ENCODE measurements around the gene TMEM183A.

Gene TMEM183A

DNA sequence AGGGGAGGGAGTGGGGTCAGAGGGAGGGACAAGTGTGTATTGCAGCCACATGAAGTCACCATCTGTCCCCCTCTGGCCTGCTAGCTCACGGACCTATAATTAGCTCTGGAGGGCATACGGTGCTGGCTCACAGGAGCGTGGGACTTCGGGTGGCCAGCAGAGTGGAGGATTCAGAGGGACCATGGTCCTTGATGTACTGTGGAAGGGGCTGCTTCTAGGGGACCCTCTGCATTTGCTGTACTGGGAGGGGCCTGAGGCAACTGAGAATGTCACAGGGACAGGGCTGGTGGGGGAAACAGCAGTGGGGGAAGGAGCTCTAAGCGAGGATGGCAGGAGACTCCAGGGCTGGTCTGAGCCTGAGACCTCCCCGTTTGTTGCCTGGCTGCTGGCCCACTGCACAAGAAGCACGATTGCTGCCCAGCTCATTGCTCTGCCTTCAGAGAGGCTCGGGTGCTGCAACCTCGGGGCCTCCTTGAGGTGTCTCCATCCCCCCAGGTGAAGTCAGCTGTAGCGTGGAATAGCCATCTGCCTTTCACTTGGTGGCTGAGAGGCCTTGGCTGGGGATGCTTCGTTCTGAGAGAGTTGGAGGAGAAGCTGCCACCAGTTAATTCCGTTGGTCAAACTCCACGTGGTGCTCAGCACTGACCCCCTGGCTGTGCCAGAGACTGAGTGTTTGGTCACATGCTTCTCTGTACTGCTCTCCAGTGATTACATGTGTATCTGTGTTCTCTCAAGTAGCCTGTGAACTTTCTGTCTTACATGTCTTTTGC is 21.8 kb downstream of the TMEM183A start:
- in situ Hi-C loops (cut with MboI; ENCODE audit: low sequenced_read_pairs, unreplicated experiment): no loop called here
- TF ChIP-seq, protein P1, sequence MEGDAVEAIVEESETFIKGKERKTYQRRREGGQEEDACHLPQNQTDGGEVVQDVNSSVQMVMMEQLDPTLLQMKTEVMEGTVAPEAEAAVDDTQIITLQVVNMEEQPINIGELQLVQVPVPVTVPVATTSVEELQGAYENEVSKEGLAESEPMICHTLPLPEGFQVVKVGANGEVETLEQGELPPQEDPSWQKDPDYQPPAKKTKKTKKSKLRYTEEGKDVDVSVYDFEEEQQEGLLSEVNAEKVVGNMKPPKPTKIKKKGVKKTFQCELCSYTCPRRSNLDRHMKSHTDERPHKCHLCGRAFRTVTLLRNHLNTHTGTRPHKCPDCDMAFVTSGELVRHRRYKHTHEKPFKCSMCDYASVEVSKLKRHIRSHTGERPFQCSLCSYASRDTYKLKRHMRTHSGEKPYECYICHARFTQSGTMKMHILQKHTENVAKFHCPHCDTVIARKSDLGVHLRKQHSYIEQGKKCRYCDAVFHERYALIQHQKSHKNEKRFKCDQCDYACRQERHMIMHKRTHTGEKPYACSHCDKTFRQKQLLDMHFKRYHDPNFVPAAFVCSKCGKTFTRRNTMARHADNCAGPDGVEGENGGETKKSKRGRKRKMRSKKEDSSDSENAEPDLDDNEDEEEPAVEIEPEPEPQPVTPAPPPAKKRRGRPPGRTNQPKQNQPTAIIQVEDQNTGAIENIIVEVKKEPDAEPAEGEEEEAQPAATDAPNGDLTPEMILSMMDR (IDR thresholded peaks at IDR 0.05; ENCODE audit: borderline replicate concordance, control extremely low read depth, extremely low read depth, insufficient read depth, missing control alignments): no peak
- DNase-seq (ENCODE audit: low spot score): no peak

DNA sequence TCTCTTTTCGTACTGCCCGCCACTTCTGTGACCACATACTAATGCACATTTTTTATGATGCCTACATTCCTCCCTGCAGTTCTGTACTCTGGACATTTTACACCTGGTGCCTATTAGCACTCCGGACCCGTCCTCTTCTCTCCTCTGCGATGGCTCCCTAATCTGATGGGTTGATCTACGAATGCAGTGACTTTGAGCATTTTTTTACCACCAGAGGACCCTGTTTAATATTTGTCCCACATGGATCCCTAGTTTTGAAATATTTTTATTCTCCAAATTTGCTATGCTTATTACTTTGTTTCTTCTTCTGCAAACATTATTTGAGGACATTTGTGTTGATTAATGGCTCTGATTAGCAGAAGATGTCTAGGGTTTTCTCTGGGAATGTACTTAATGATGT is 24.3 kb downstream of the TMEM183A start:
- TF ChIP-seq, protein P1 (IDR thresholded peaks at IDR 0.05; ENCODE audit: borderline replicate concordance, control extremely low read depth, extremely low read depth, insufficient read depth, missing control alignments): no peak
- in situ Hi-C loops (cut with MboI; ENCODE audit: low sequenced_read_pairs, unreplicated experiment): no loop called here
- DNase-seq (ENCODE audit: low spot score): no peak

DNA sequence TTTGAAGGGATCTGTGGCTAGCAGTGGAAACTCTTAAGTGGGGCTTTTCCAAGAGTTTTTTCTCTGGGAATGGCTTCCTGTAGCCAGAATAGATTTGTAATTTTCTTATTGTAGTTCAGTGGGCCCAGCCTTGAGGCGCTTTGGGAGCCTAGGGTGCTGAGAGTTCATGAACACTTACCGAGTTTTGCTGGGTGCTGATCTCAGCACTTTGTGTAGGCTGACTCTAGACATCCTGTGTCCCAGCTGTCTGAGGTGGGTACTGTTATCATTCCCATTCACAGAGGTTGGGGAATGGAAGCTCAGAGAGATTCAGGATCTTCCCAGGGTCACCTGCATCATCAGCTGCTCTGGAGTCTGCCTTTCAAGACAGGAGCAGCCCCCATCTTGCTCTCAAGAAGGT is 26.1 kb downstream of the TMEM183A start:
- no peak for DNase-seq (ENCODE audit: low spot score)
- in situ Hi-C loops (cut with MboI; ENCODE audit: low sequenced_read_pairs, unreplicated experiment): no loop called here
- TF ChIP-seq, protein P1 (IDR thresholded peaks at IDR 0.05; ENCODE audit: borderline replicate concordance, control extremely low read depth, extremely low read depth, insufficient read depth, missing control alignments): no peak

DNA sequence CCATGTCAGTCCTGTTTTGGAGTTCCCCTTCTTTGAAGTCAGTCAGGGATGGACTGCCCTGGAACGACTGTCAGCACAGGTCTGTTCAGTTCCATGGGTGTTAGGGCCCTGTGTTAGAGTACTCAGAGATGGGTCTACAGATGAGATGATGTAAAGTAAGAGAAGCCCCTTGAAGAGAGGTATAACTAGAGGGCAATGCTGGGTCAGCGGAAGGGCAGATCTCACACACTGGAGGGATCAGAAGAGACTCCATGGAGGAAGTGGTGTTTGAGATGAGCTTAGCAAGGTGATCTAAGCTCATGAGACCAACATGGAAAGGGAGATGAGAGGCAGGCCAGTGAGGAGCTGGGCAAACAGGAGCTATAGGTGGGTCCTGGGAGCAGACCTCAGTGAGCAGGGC is 26.7 kb downstream of the TMEM183A start:
- in situ Hi-C loops (cut with MboI; ENCODE audit: low sequenced_read_pairs, unreplicated experiment): no loop called here
- DNase-seq (ENCODE audit: low spot score): peak; percentile 12
- TF ChIP-seq, protein P1 (IDR thresholded peaks at IDR 0.05; ENCODE audit: borderline replicate concordance, control extremely low read depth, extremely low read depth, insufficient read depth, missing control alignments): no peak

DNA sequence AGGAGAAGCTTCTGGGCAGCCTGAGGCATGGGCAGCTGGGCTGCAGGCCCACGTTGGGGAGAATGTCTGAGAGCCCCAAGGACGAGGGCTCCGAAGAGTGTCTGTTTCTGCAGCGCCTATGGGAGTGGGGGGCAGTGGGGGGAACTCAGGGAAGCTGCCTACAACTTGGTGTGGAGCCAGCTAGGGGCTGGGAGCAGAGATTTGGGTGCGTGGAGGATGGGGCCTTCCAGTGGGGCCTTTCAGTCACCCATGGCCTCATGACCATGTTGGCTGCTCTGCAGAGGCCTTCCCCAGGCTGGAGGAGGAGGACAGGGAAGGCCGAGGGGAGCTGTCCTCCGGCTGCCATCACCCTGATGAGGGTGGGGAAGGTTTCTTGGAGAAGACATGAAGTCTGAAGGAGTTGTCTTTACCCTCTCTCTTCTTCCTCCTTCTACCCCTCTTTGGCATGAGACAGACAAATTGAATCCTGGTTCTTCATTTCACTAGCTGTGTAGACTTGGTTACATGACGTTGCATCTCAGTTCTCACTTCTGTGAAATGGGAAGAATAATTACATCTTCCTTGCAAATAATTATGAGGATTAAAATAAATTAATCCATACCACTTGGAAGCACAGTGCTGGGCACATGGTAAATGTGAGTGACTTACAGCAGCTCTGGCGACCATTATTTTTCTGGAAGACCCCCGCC is 27.4 kb downstream of the TMEM183A start:
- peak; percentile 18 for DNase-seq (ENCODE audit: low spot score)
- in situ Hi-C loops (cut with MboI; ENCODE audit: low sequenced_read_pairs, unreplicated experiment): no loop called here
- TF ChIP-seq, protein P1 (IDR thresholded peaks at IDR 0.05; ENCODE audit: borderline replicate concordance, control extremely low read depth, extremely low read depth, insufficient read depth, missing control alignments): no peak

DNA sequence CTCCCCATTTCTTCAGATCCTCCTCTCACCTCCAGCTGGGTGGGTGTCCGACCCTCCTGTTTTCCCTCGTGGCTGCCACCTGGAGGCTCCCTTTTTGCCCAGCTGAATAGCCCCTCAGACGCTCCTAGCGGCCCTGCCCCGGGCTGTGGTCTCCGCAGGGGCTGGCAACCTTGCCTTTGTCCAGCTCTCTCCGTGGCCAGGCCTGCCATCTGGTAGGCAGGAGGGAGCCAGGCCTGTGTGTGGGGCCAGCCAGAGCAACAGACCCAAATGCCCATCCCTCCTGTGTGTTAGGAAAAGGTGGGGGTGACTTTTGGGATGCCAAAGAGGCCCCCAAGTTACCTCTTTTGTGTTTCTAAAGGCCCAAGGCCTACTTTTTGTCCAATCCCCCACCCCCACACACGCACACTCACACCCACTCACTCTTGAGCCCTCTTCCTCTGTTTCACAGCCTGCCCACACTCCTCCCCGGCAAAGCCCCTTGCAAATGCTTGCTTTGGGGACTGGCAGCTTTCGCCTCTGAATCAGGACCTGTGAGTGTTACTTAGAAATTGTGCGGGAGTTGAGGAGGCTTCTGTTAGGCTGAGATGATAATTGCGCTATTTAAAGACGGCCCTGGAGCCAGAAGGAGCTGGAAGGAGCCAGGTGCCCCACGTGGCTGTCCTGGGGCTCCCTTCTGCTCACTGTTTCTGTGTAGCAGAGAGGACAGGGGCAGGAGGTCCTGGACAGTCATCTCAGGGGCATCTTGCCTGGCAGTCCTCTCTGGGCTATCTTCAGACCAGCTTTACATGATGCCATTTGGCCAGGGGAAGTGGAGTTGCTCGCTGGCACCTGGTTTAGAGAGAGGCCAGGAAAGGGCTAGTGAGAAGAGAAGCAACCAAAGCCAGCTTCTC is 28.2 kb downstream of the TMEM183A start:
- DNase-seq (ENCODE audit: low spot score): peak; percentile 28
- TF ChIP-seq, protein P1 (IDR thresholded peaks at IDR 0.05; ENCODE audit: borderline replicate concordance, control extremely low read depth, extremely low read depth, insufficient read depth, missing control alignments): no peak
- in situ Hi-C loops (cut with MboI; ENCODE audit: low sequenced_read_pairs, unreplicated experiment): no loop called here

All from GM13976 (cell line).